RPMI7951 (cell line): Measurements from ENCODE around the gene DNAL1. TPM values are rescaled to one million over a fixed set of nuclear protein-coding genes. Genes with fewer than 3 reads are reported as not detected.

ENCODE experiments used
- DNase-seq: peaks from one replicate; pipeline ENCODE4 v3.0.0-alpha.2; 2012; ENCODE audit warnings: low read depth
- total RNA-seq: library from RNA; depleted of rRNA; stranded (reverse); fragments of >200 nt; shearing (Covaris generic); gene quantifications from 2 replicates; pipeline ENCODE4 v1.2.3, GENCODE V29; 2014

Gene DNAL1
- total RNA-seq, 1 experiment from 2014 or later, result 12.3 TPM

GRCh38 chr14:73724696-73725095, 79.9 kb downstream of the DNAL1 start:
- DNase-seq, result no peak

- DNase-seq, result peak; percentile 87
Measured at GRCh38 chr14:73725116-73726024, 80.6 kb downstream of the DNAL1 start.

GRCh38 chr14:73726025-73726961, 81.5 kb downstream of the DNAL1 start:
- DNase-seq, result peak; percentile 65

- no peak for DNase-seq
Measured at GRCh38 chr14:73727166-73727565, 82.4 kb downstream of the DNAL1 start.

GRCh38 chr14:73728717-73729330, 84.0 kb downstream of the DNAL1 start:
- peak; percentile 73 for DNase-seq

- no peak for DNase-seq
Measured at GRCh38 chr14:73729556-73730265, 84.9 kb downstream of the DNAL1 start.

DNA sequence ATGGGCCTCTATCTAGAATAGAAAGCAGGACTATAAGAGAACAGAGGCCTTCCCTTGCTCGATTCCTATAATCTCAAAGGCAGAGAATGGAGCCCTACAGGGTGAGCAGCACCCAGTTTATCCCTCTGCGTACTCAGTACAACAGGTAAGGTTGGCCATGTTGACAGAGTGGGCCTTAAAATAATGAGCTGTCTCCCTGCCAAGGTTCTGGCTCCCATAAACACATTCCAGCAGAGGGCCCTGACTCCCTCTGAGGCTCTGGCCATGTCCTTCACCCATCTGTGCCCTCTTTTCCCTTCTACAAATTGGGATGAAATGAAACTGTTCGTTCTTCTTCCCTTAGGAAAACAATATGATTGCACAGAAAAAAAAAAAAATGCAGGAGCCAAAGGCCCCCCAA, 86.3 kb downstream of the DNAL1 start:
- DNase-seq, result no peak

DNA sequence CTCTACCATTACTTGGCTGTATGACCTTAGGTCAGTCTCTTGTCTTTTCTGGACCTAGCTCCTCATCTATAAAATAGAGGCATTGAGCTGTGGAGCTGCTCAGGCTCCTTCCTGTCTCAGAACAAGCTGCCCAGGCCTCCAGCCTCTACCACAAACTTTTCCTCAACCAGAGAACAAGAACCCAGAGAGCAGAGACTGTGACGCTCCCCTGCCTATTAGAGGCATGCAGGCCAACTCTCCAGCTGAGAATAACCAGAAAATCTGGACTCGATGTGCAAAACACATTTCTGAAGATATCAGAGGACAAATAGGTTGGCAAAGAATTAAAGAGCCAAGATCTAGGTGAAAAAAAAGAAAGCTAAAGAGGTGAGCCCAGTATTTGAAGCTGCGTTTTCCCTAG, 87.2 kb downstream of the DNAL1 start:
- no peak for DNase-seq

- DNase-seq, result no peak
Measured at GRCh38 chr14:73736842-73737241, 92.1 kb downstream of the DNAL1 start.

DNA sequence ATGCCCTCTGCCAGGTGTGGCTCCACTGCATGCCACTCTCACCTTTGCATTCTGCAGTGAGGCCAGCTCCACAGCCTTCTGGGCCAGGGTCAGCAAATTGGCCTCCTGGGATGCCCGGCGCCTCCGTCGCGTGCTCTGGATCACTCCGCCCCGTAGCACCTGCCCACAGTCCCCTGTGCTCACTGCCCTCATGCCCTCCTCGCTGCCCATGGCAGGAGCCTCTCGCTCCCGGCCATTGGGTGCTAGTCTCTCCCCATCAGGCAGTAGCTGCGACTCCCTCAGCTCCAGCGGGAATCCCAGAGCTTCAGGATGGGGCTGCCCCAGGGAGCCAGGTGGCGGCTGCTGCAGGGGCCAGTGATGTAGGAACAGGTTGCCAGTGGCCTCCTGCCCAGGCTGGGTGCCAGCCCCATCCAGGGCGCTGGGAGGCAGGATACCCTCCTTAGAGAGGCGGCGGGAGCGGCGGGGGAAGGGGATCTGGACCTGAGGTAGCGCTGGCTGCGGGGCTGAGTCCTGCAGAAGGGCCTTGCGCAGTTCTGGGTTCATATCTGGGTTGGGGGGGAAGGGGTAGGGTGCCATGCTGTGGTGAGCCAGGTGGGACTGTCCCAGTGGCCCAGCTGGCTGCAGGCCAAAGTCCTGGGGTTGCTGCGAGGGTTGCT, 93.9 kb downstream of the DNAL1 start:
- DNase-seq, result no peak

- DNase-seq, result no peak
Measured at GRCh38 chr14:73739174-73739898, 94.5 kb downstream of the DNAL1 start.

DNA sequence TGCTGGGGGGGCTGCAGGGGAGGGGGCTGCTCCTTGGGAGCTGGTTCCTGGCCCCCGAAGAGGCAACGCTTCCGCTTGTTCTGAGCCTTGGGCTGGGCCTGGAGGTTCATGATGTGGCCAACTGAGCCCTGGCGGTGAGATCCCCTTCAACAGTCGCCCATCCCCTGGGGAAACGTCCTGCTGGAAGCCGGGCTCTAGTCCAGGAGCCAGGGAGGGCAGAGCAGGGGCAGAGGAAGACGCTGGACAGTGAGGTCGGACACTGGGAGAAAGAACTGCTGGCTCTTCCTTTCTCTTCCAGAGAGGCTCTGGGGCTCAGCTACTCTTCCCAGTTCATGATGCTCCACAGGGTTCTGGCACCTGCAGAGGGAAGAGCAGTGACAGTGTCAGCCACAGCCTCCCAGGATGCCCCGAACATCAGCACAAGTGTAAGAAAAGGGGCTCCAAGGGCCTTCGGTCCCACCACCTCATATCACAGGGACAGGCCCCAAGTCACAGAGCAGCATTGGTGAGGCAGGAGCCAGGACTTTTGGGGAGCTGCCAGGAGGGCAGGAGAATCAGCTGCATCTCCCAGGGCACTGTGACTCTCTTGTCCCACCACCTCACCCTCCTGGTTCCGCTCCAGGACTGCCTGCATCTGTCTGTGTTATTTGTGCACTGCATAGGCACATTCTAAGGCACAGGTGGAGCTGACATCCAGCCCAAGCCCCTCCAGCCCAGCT, 95.3 kb downstream of the DNAL1 start:
- no peak for DNase-seq

DNA sequence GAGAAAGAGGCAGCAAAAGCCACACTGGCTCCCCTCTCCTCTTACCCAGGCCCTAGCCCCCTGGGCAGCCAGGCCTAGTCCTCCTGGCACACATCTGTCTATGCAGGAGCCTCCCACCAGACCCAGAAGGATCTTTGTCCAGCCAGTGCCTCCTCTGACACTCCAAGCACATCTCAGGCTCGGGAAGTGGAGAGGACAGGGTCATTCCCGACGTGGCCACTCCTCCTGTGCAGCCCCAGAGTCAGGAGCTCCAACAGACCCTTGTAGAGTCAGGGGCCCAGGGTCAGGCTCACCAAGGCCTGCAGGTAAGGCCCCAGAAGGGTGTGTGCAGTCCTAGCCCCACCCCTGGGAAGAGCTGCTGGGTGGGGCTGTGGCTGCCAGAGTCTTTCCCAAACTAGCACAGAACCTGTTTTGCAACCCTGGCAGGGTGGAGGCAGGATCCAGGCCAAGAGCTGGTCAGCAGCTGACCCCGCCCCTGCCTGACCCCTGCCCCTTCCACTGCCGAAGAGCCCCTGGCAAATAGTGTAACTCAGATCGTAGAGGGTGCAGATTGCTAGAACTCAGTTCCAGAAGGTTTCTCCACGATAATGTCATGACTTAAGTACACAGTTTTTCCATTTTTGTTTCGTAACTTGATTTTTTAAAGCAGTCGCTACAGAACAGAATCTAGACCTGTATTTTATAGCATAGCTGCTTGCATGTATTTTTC, 96.0 kb downstream of the DNAL1 start:
- peak; percentile 42 for DNase-seq

DNA sequence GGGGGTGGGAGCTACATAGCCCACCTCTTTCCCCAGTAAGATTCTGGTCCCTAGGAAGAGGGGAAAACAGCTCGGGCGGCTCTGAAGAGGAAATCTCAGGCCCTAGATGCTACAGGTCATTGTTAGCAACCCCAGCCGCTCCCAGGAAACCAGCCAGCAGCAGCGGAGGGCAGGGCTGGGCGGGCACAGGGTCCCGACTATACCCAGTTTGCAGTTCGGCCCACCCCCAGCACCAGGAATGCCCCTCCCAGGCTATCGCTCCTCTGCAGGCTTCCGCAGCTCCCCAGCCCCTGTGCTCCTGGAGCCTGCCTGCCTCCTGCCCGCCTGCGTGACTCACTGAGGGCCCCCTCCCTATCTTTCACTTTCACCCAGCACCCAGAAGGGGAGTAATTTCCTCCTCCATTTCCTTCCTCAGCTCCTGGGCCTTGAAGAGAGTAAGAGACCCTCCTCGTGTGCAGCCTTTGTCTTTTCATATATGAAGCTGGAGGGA, 96.6 kb downstream of the DNAL1 start:
- peak; percentile 86 for DNase-seq

DNA sequence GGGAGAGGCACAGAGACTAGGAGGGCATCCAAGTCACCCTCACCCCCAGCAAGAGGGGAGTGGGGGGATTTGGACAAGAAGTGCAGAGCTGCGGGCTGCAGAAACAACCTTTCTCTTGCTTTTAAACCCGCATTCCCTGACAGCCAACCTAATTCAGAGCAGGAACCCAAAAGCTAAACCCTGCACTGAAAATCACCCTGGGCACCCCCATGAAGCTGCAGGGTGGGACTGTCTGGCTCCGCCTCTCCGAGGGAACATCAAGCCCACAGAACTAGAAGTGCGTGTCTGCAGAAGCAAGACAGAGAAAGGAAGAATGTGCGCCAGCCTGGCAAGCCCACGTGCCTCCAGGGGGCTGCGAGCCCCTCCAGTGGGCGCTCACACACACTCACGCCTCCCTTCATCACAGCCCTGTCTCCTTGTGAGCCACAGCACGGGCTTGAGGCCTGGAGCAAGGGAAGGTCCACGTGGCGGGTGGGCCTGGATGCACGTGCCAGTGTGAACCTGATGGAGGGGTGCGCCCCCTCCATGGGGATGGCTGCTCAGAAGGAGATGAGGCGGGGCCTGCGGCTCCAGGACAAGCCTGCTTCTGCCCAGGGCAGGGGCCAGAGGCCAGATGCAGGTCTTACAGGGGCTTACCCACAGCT, 97.2 kb downstream of the DNAL1 start:
- peak; percentile 44 for DNase-seq

DNA sequence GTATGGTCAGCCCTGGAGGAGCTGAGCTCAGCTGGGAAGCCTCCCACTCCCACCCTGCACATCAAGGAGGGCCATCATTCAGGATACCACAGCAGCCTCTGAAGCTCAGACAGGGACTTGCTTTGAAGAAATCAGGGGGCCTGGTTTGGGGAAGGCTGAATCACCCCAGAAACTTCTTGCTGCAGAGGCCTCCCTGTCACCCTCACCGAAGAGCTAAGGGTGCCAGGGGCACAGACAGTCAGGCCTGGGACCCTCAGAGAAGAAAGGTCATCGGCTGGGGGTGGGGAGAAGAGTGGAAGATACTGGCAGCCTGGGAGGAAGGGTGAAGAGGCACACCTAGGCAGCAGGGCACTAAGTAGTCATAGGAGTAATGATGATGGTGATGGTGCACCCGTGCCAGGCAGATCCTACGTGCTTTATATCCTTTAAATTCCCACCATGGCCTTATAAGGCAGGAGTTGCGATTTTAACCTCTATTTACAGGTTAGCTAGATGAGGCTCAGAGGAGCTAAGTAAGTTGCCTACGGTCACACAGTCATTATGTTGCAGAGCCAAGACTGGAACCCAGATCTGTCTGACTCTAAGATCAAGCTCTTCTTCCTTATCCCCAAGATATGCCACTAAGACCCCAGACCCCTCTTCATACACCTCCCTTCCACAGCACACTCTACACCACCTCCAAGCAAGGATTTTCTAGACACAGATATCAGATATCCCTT, 97.9 kb downstream of the DNAL1 start:
- DNase-seq, result no peak

- DNase-seq, result peak; percentile 80
Measured at GRCh38 chr14:73743431-73743931, 98.7 kb downstream of the DNAL1 start.
